ENCODE results near the gene CPNE8. TPM values are rescaled to one million over a fixed set of nuclear protein-coding genes. Genes with fewer than 3 reads are reported as not detected.

The CPNE8 gene
- total RNA-seq, 1 donor from 2014 or later: 32.6 TPM

GRCh38 chr12:38898001-38898684 is 7.2 kb downstream of the CPNE8 start:
- no peak for DNase-seq (ENCODE audit: low spot score in 2 of 2)
- FAIRE-seq: no peak

- no peak for DNase-seq (ENCODE audit: low spot score in 2 of 2)
- no peak for FAIRE-seq
Observed at GRCh38 chr12:38895446-38895845, 9.9 kb downstream of the CPNE8 start.

- DNase-seq (ENCODE audit: low spot score in 2 of 2) (no peak), FAIRE-seq (no peak)
Observed at GRCh38 chr12:38892976-38893375, 12.4 kb downstream of the CPNE8 start.

GRCh38 chr12:38892087-38892786 is 13.2 kb downstream of the CPNE8 start:
- FAIRE-seq (no peak), DNase-seq (ENCODE audit: low spot score in 2 of 2) (no peak)

GRCh38 chr12:38890102-38890855 is 15.1 kb downstream of the CPNE8 start:
- no peak for DNase-seq (ENCODE audit: low spot score in 2 of 2)
- FAIRE-seq: no peak

GRCh38 chr12:38889297-38889815 is 16.0 kb downstream of the CPNE8 start:
- no peak for FAIRE-seq
- no peak for DNase-seq (ENCODE audit: low spot score in 2 of 2)

- FAIRE-seq (no peak), DNase-seq (ENCODE audit: low spot score in 2 of 2) (no peak)
Observed at GRCh38 chr12:38887770-38888169, 17.6 kb downstream of the CPNE8 start.

GRCh38 chr12:38886931-38887330 is 18.5 kb downstream of the CPNE8 start:
- DNase-seq (ENCODE audit: low spot score in 2 of 2) (no peak), FAIRE-seq (no peak)

- DNase-seq (ENCODE audit: low spot score in 2 of 2) (no peak), FAIRE-seq (no peak)
Observed at GRCh38 chr12:38886064-38886463, 19.3 kb downstream of the CPNE8 start.

- no peak for DNase-seq (ENCODE audit: low spot score in 2 of 2)
- no peak for FAIRE-seq
Observed at GRCh38 chr12:38884666-38885065, 20.7 kb downstream of the CPNE8 start.

- no peak for FAIRE-seq
Observed at GRCh38 chr12:38883629-38884134, 21.7 kb downstream of the CPNE8 start.

GRCh38 chr12:38880288-38880687 is 25.1 kb downstream of the CPNE8 start:
- DNase-seq (ENCODE audit: low spot score in 2 of 2): no peak
- no peak for FAIRE-seq

More at GRCh38 chr12:38883629-38884134, 21.7 kb downstream of the CPNE8 start:
- no peak for DNase-seq (ENCODE audit: low spot score in 2 of 2)

GRCh38 chr12:38878986-38879385 is 26.4 kb downstream of the CPNE8 start:
- FAIRE-seq (no peak), DNase-seq (ENCODE audit: low spot score in 2 of 2) (no peak)

GRCh38 chr12:38878333-38878705 is 27.1 kb downstream of the CPNE8 start:
- no peak for FAIRE-seq
- DNase-seq (ENCODE audit: low spot score in 2 of 2): no peak

GRCh38 chr12:38875586-38876228 is 29.7 kb downstream of the CPNE8 start:
- FAIRE-seq (no peak), DNase-seq (ENCODE audit: low spot score in 2 of 2) (no peak)

GRCh38 chr12:38872561-38872960 is 32.8 kb downstream of the CPNE8 start:
- DNase-seq (ENCODE audit: low spot score in 2 of 2): no peak
- FAIRE-seq: no peak

GRCh38 chr12:38872156-38872555 is 33.2 kb downstream of the CPNE8 start:
- DNase-seq (ENCODE audit: low spot score in 2 of 2): no peak
- FAIRE-seq: no peak

GRCh38 chr12:38869036-38869435 is 36.4 kb downstream of the CPNE8 start:
- no peak for FAIRE-seq

GRCh38 chr12:38850461-38850860 is 54.9 kb downstream of the CPNE8 start:
- FAIRE-seq: no peak
- no peak for DNase-seq (ENCODE audit: low spot score in 2 of 2)

More at GRCh38 chr12:38869036-38869435, 36.4 kb downstream of the CPNE8 start:
- DNase-seq (ENCODE audit: low spot score in 2 of 2): no peak

- no peak for FAIRE-seq
Observed at GRCh38 chr12:38847247-38847646, 58.1 kb downstream of the CPNE8 start.

More at GRCh38 chr12:38847247-38847646, 58.1 kb downstream of the CPNE8 start:
- no peak for DNase-seq (ENCODE audit: low spot score in 2 of 2)
